Measurements from ENCODE around the gene BBS9.

The BBS9 gene

DNA sequence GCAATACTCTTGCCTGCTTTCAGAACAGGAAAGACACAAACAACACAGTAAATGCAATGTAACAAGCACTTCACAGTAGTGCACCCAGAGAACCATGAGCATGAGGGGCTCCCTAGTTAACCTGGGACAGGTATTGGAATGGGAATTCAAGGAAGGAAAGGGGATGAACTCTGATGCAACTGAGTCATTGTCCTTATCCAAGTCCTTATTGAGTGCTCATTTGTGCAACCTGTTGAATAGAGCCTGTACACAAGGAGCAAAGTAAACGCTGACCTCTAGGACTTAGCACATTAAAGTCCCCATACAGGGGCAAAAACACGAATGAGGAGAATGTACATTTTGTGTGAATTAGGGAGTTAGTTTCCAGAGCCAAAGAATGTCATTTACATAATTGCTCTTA, 499.5 kb downstream of the BBS9 start:
- no peak for DNase-seq

DNA sequence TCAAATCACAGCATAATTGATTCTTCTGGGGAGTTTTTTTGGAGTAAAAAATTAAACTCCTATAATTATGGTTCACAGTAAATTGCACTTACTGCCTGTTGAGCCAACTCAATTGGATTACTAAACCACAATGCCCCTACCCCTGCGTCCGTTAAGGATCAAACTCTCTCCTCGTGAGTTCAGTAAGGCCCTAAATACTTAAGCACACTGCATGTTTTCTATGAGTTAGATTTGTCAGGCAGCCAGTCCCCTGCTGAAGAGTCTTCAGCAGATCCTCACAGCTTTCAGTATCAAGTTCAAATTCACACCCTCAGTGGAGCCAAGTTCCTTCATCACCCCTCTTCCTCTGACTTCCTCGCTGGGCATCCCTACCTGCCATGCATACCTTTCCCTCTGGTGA, 501.0 kb downstream of the BBS9 start:
- no peak for DNase-seq

DNA sequence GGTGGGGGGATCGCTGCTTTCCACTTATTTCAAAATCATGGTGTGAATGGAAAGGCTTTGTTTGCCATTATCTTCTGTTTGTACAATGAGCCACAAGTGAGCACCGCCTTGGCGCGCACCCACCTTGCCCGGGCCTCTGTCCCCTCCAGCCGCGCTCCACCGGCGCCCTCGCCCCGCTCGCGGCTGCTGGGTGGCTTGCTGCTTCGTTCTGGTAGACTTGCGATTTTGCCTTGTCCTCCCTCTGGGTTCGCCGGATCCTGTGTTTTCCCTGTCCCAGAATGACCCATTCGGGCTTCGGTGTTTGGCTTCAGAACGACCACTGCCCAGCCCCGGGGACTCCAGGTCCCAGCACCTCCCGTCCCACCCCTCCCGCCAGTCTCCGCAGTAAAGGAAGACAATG, 503.0 kb downstream of the BBS9 start:
- no peak for DNase-seq

- no peak for DNase-seq
Observed at GRCh38 chr7:33632840-33633525, 503.6 kb downstream of the BBS9 start.

DNA sequence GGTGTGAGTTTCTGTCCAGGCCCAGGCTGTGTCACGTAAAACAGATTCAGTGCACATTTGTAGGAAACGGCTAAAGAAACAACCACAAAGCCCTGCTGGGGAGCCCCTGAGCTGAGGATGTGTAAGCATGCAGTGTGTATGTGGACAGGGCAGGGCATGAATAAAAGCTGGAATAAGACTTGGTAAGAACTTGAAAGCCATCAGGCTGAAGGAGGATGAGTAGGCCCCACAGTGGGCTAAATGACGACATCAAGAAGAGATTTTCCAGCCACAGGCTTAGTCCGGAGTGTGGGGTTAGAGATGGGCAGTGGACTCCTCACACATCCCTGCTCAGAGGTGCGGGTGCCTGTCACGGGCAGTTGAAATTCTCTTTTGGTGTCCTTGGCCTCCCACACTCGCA, 505.2 kb downstream of the BBS9 start:
- no peak for DNase-seq

DNA sequence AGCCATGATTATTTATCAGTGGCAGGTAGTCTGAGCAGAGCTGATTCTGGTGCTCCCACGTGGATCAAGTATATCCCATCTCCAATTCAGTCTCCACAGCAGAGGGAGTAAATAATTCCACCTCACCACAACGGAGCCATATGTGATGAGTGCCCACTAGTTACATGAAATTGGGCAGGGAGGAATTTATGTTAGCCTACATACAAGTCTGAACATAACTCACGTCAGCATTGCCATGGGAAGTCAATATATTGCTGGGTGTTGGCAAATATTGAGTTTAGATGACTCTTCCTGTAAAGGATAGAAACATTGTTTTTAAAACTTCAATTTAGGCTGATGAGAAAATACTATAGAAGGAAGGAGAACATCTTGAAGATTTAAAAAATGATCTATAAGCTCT, 507.0 kb downstream of the BBS9 start:
- no peak for DNase-seq

DNA sequence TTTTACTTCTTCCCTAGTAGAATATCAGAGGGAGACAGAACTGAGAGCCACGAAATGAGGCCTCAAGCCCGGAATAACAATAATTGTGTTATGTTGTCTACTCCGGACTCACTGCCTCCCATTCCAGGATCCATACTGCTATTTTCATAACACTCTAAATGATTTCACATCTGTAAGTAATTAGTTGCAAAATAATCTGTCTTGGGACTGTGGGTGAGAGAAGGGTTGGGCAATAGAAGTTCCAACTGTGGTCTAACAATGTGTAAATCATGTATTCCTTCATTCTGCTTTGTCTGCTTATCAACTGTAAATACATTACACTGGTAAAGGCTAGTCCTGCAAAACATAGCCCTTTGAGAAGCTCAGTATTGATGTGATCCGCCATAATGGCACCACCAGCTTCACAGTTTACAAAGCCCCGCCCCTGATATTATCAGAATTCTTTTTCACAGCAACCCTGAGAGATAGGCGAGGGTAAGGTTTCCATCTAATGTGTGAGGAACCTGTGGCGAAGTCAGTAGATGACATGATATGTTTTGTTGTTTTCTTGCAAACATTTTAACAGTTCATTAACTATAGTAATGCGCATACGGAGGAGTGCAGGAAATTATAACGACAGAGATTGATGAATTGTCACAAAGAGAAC, 510.3 kb downstream of the BBS9 start:
- no peak for DNase-seq

GRCh38 chr7:33640741-33641140, 511.4 kb downstream of the BBS9 start:
- DNase-seq, result no peak

- no peak for DNase-seq
Observed at GRCh38 chr7:33642312-33642711, 512.9 kb downstream of the BBS9 start.

GRCh38 chr7:33643530-33643929, 514.2 kb downstream of the BBS9 start:
- no peak for DNase-seq

DNA sequence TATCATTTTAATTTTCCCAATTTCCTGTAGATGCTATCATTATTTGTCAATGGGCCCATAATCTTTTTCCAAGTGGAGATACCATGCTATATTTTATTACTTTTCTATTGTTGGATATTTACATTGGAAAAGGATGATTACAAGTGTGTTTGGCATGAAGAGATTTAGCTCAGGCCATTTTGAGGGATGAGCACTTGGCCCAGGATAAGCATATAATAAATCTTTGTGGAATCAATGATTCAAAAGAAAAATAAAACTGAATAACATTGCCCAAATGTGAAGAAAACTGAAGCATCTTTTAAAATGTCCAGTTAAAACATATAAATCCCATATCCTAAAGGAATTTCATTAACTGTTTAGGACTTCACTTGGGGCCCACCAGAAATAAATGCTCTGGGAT, 515.1 kb downstream of the BBS9 start:
- DNase-seq, result no peak

DNA sequence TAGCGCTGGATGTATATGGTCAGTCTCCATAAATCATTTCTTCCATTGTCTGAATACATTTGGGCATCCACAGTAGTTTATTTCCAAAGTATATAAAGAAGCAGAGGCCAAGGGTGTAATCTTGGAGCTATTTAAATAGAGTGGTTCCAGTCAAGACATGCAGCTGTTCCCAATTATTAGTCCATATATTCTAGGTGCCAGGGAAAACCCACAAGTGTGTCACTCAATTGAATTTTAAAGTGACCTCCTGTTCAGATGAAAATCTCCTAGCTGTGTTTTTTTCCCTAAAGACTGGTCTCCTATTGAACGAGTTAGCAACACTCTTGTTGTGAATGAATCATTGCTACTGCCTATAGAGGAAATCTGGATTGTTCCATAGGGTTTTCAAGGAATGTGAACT, 515.7 kb downstream of the BBS9 start:
- no peak for DNase-seq

- DNase-seq, result no peak
Observed at GRCh38 chr7:33646166-33646565, 516.8 kb downstream of the BBS9 start.

DNA sequence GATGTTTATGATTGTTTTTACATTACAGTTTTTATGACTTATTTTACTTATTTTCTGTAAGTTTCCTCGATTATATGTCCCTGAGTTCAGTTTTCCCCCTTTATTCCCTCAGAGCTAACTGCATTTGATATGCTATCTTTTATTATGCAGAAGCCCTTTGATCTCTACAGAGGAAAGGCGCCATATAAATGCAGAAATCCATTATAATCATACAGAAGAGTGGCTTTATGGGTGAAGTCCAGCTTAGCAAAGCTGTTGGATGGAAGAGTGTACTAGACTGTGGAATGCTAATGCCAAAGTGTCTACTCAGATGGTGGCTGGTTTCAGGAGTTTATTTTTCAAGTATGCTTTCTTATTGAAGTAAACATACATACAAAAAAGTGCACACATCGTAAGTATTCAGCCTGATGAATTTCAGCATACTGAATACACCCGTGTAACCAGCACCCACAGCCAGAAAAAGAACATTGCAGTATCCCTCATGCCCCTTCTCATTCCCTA, 517.6 kb downstream of the BBS9 start:
- no peak for DNase-seq

GRCh38 chr7:33649476-33650441, 520.4 kb downstream of the BBS9 start:
- no peak for DNase-seq

DNA sequence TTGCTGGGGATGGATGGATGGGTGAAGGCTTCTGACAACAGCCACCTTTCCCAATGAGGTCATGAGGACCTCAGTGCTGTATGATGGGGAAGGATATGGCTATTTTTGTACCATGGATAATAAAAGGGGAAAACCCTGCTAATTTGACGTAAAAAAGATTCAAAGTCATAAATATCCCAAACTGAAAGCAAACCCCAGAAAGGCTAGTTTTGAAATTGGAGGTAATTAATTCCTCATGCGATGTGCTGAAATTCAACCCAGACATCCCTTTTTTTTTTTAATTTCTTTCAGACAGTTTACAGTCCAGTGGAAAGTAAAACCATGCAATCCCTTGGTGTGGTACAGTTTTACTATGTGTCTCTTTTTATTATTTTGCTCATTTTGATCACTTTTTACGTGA, 521.5 kb downstream of the BBS9 start:
- no peak for DNase-seq

- no peak for DNase-seq
Observed at GRCh38 chr7:33651998-33652515, 522.7 kb downstream of the BBS9 start.

GRCh38 chr7:33654676-33655075, 525.3 kb downstream of the BBS9 start:
- DNase-seq, result no peak
